HCT116 (cell line): Measurements from ENCODE around the gene CDK16. TPM values are rescaled to one million over a fixed set of nuclear protein-coding genes. Genes with fewer than 3 reads are reported as not detected.

Experiments
- ATAC-seq: fragments of 200-7000 bp; cut with Tn5 transposase; 2 replicates; pipeline ENCODE4 v1.9.1; 2020; ENCODE audit warnings: mild to moderate bottlenecking, moderate library complexity
- BruUV-seq: library from RNA; stranded (reverse); fragments of 400-500 nt; replicated peaks from 2 replicates; lab custom pipeline; 2021; lab: Mats Ljungman, UMichigan
- CTCF ChIA-PET: fragments of 300-600 bp; sonication (Branson Sonifier 250); formaldehyde crosslinking; loops from one replicate; lab custom pipeline; 2021; ENCODE audit warnings: antibody characterized with exemption; lab: Charles Lee
- POLR2A ChIA-PET: fragments of 300-600, 350-600 bp; sonication (Branson Sonifier 250); formaldehyde crosslinking; loops from one replicate; lab custom pipeline; 2021; ENCODE audit warnings: antibody characterized with exemption; lab: Charles Lee
- RAD21 ChIA-PET, 2 experiments: fragments of 300-600 bp; sonication (Branson Sonifier 250); formaldehyde crosslinking; loops; one replicate each; lab custom pipeline; 2023; ENCODE audit warnings: low total read pairs in 2 of 2; ENCODE audit not compliant: uncharacterized antibody in 2 of 2, unreplicated experiment in 2 of 2, low non-redundant PET in 1 of 2; lab: Charles Lee
- DNase-seq: peaks from one replicate; pipeline ENCODE4 v3.0.0-alpha.2; 2010; ENCODE audit warnings: low read depth, low spot score
- H2AFZ ChIP-seq: fragments of 200-600 bp; shearing (Covaris generic), sonication (generic); 2 replicates; pipeline ENCODE4 v1.6.1; 2017; ENCODE audit warnings: low read depth, mixed run types, mixed read lengths, antibody characterized with exemption, low read length; ENCODE audit not compliant: poor library complexity, severe bottlenecking
- H3K27ac ChIP-seq: 2 replicates; pipeline ENCODE4 v1.5.1; 2012; ENCODE audit warnings: low read depth, low read length
- H3K27me3 ChIP-seq: fragments of 200-600 bp; sonication (generic); 2 replicates; pipeline ENCODE4 v1.6.1; 2016; ENCODE audit warnings: mixed run types, low read length, mixed read lengths; ENCODE audit not compliant: insufficient read depth
- H3K36me3 ChIP-seq, 2 experiments: fragments of 200-500 bp in 1 of 2; fragments of 200-600 bp in 1 of 2; sonication (Bioruptor generic) in 1 of 2; sonication (generic) in 1 of 2; 2 replicates each; pipeline versions ENCODE4 v1.5.1 to v1.6.1; 2014 to 2016; ENCODE audit warnings: low read length in 2 of 2, inconsistent platforms in 1 of 2, mixed read lengths in 1 of 2, mixed run types in 1 of 2; ENCODE audit not compliant: insufficient read depth in 2 of 2, control insufficient read depth in 1 of 2
- H3K4me1 ChIP-seq, 2 experiments: fragments of 200-600 bp in 1 of 2; sonication (generic) in 1 of 2; 2 replicates each; pipeline versions ENCODE4 v1.5.1 to v1.6.1; 2012 to 2017; ENCODE audit warnings: low read length in 2 of 2, inconsistent platforms in 1 of 2, mild to moderate bottlenecking in 1 of 2, mixed read lengths in 1 of 2, mixed run types in 1 of 2, moderate library complexity in 1 of 2; ENCODE audit not compliant: insufficient read depth in 2 of 2, control insufficient read depth in 1 of 2
- H3K4me2 ChIP-seq: fragments of 200-600 bp; sonication (generic); 2 replicates; pipeline ENCODE4 v1.6.1; 2017; ENCODE audit warnings: mixed run types, low read length, mixed read lengths
- H3K4me3 ChIP-seq, 2 experiments: fragments of 200-600 bp in 1 of 2; sonication (generic) in 1 of 2; replicated peaks in 1 of 2; 2 replicates each; pipeline ENCODE4 v1.5.1; 2011 to 2016; ENCODE audit warnings: low read length in 2 of 2, control low read depth in 1 of 2, low read depth in 1 of 2, mild to moderate bottlenecking in 1 of 2, mixed read lengths in 1 of 2, mixed run types in 1 of 2
- H3K79me2 ChIP-seq: fragments of 200-600 bp; sonication (generic); 2 replicates; pipeline ENCODE4 v1.6.1; 2017; ENCODE audit warnings: mild to moderate bottlenecking, mixed run types, low read length, moderate library complexity, mixed read lengths; ENCODE audit not compliant: insufficient read depth
- H3K9ac ChIP-seq: fragments of 200-600 bp; sonication (generic); 2 replicates; pipeline ENCODE4 v1.6.1; 2016; ENCODE audit warnings: low read length, mixed read lengths
- H3K9me2 ChIP-seq: fragments of 200-600 bp; sonication (generic), shearing (Covaris generic); 2 replicates; pipeline ENCODE4 v1.6.1; 2017; ENCODE audit warnings: mixed run types, mild to moderate bottlenecking, moderate library complexity; ENCODE audit not compliant: insufficient read depth
- H3K9me3 ChIP-seq, 2 experiments: fragments of 200-500 bp in 1 of 2; fragments of 200-600 bp in 1 of 2; sonication (Bioruptor generic) in 1 of 2; sonication (generic) in 1 of 2; 2 replicates each; pipeline ENCODE4 v1.6.1; 2014 to 2017; ENCODE audit warnings: low read length in 2 of 2, mixed read lengths in 2 of 2, inconsistent platforms in 1 of 2, low read depth in 1 of 2, mild to moderate bottlenecking in 1 of 2, mixed run types in 1 of 2, moderate library complexity in 1 of 2; ENCODE audit not compliant: control insufficient read depth in 1 of 2, insufficient read depth in 1 of 2
- H4K20me1 ChIP-seq: fragments of 200-600 bp; sonication (generic), shearing (Covaris generic); 2 replicates; pipeline ENCODE4 v1.6.1; 2017; ENCODE audit warnings: mixed run types, mild to moderate bottlenecking, moderate library complexity; ENCODE audit not compliant: insufficient read depth
- MAX ChIP-seq: IDR thresholded peaks from 2 replicates; pipeline ENCODE4 v1.6.1; 2012
- RAD21 ChIP-seq: IDR thresholded peaks from 2 replicates; pipeline ENCODE4 v1.6.1; 2012; ENCODE audit warnings: low read depth, mild to moderate bottlenecking
- REST ChIP-seq: IDR thresholded peaks from 2 replicates; pipeline ENCODE4 v1.6.1; 2012; ENCODE audit warnings: low read depth
- TCF7L2 ChIP-seq: IDR thresholded peaks from 2 replicates; pipeline ENCODE4 v1.7.0; 2011; ENCODE audit warnings: borderline replicate concordance, inconsistent platforms; ENCODE audit not compliant: insufficient read depth, insufficient read length; ENCODE audit errors: extremely low read depth
- ZFX ChIP-seq: fragments of 450-650 bp; IDR thresholded peaks from 2 replicates; pipeline ENCODE4 v1.6.1; 2017
- intact Hi-C: fragments of 100-400 bp; cut with micrococcal nuclease; formaldehyde crosslinking; loops from 2 replicates; pipeline ENCODE4 v1.10.0; 2022
- total RNA-seq: library from RNA; stranded (reverse); gene quantifications from one replicate; pipeline ENCODE4 v1.2.1, GENCODE V29; 2021; ENCODE audit not compliant: unreplicated experiment

CDK16 gene
- total RNA-seq, 1 experiment from 2014 or later = 131 TPM

- H3K4me1 ChIP-seq = peaks cover 7 to 26% of the 10 kb centered on the region in 2 experiments; a peak in 3 of 4 replicates
- intact Hi-C loops = loop anchor here (5.0 to 10.0 kb wide), 4 partner anchors 171 to 836 kb away; partner anchors contain the start of gene ZNF41
- ATAC-seq (peak; percentile 12; the same call in 1 of the 2 replicates), DNase-seq (peak; percentile 13)
- no TSS peak for BruUV-seq
- TF ChIP-seq TCF7L2 (peak; percentile 27), MAX (no peak)
- H3K79me2 ChIP-seq = peaks cover 42% of the 10 kb centered on the region
- H4K20me1 ChIP-seq = no peaks in the 10 kb centered on the region
- peak overlapping the region; percentile 82 for H3K9ac ChIP-seq
- ChIA-PET RAD21 (no interaction called here), POLR2A (interaction anchor here (0.6 to 2.0 kb wide), 3 partner anchors 46 to 865 kb away, joined by 4 to 7 read pairs (median 5); partner anchors contain the start of gene RBM10), CTCF (interaction anchor here (1.0 to 1.7 kb wide), 5 partner anchors 42 to 350 kb away, joined by 3 to 11 read pairs (median 4); partner anchors contain the start of genes NDUFB11 and RBM10)
- H3K4me2 ChIP-seq = peak overlapping the region; percentile 82
- H3K9me3 ChIP-seq = no peaks in the 10 kb centered on the region
- H2AFZ ChIP-seq = no peak overlapping the region
- peak overlapping the region; percentile 67 to 75 for H3K4me3 ChIP-seq
- H3K36me3 ChIP-seq = no peaks in the 10 kb centered on the region
- peak overlapping the region; percentile 79 for H3K27ac ChIP-seq
- no peaks in the 10 kb centered on the region for H3K9me2 ChIP-seq
- H3K27me3 ChIP-seq = no peaks in the 10 kb centered on the region
Observed at GRCh38 chrX:47191331-47191730, 27.1 kb upstream of the CDK16 start.

- peaks cover 48% of the 10 kb centered on the region for H3K79me2 ChIP-seq
- peak overlapping the region; percentile 82 for H3K9ac ChIP-seq
- peaks cover 7 to 26% of the 10 kb centered on the region in 2 experiments; a peak in 3 of 4 replicates for H3K4me1 ChIP-seq
- no peaks in the 10 kb centered on the region for H3K27me3 ChIP-seq
- no peaks in the 10 kb centered on the region for H3K9me3 ChIP-seq
- TF ChIP-seq RAD21 (no peak), REST (no peak), ZFX (no peak)
- no peaks in the 10 kb centered on the region for H4K20me1 ChIP-seq
- no peak for DNase-seq
- H3K4me3 ChIP-seq = peak overlapping the region; percentile 67 to 75
- CTCF ChIA-PET = no interaction called here
- no peak for ATAC-seq
- peak overlapping the region; percentile 82 for H3K4me2 ChIP-seq
- no TSS peak for BruUV-seq
- RAD21 ChIA-PET = interaction anchor here in 1 of 2 experiments (1.1 kb wide), 1 partner anchor 192 kb away, joined by 7 read pairs; no protein-coding TSS in a partner anchor
- POLR2A ChIA-PET = interaction anchor here (0.6 to 2.0 kb wide), 3 partner anchors 47 to 865 kb away, joined by 4 to 7 read pairs (median 5); partner anchors contain the start of gene RBM10
- intact Hi-C loops = loop anchor here (5.0 to 10.0 kb wide), 4 partner anchors 170 to 835 kb away; partner anchors contain the start of gene ZNF41
- peaks cover 0 to 1% of the 10 kb centered on the region in 2 experiments; a peak in 1 of 4 replicates for H3K36me3 ChIP-seq
- H3K27ac ChIP-seq = peak overlapping the region; percentile 79
- no peak overlapping the region for H2AFZ ChIP-seq
- H3K9me2 ChIP-seq = no peaks in the 10 kb centered on the region
Observed at GRCh38 chrX:47191806-47192401, 26.6 kb upstream of the CDK16 start.
